GM18951 (cell line): Measurements from ENCODE around the gene LYRM9.
"Not testable (repeated sequence)": the region's sequence is repeated elsewhere in the genome, so short reads cannot be mapped to it uniquely, and the experiment has no call there.

Experiments
- POLR2A ChIP-seq: IDR thresholded peaks from 4 replicates; pipeline ENCODE4 v1.6.1; 2011; ENCODE audit warnings: mild to moderate bottlenecking; ENCODE audit not compliant: insufficient read length, insufficient read depth; ENCODE audit errors: extremely low read depth
- in situ Hi-C: fragments of 300-500 bp; cut with MboI; formaldehyde crosslinking; loops from one replicate; pipeline ENCODE4 v1.12.0; 2022; ENCODE audit warnings: low sequenced_read_pairs, mixed read lengths, inconsistent platforms; ENCODE audit not compliant: unreplicated experiment

The LYRM9 gene

DNA sequence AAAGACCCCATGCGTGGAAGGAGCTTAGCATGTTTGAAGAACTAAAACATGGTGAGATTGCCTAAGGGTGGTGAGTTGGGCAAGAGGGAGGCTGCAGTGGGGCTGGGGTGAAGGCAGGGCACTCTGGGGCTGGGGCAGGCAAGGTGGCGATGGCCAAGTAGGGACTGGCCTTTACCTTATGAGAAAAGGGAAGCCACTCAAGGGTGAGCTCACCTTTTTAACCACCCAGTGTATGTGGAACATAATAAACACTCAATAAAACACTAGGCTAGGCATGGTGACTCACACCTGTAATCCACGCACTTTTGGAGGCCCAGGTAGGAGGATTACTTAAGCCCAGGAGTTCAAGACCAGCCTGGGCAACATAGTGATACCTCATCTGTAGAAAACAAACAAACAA lies 37.7 kb downstream of the LYRM9 start:
- TF ChIP-seq POLR2A = no peak
- in situ Hi-C loops = no loop called here

DNA sequence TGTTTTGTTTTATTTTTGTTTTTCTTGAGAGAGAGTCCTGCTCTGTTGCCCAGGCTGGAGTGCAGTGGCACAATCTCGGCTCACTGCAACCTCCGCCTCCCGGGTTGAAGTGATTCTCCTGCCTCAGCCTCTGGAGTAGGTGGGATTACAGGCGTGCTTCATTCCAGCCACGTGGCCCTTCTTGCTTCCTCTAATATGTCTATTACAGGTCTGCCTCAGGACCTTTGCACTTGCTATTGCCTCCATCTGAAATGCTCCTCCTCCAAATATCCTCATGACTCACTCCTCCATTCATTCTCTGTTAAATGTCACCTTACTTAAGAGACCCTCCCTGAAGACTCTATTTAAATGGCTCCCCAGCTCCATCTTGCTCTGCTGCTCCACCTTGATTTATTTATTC lies 39.0 kb downstream of the LYRM9 start:
- TF ChIP-seq POLR2A = no peak
- in situ Hi-C loops = no loop called here

DNA sequence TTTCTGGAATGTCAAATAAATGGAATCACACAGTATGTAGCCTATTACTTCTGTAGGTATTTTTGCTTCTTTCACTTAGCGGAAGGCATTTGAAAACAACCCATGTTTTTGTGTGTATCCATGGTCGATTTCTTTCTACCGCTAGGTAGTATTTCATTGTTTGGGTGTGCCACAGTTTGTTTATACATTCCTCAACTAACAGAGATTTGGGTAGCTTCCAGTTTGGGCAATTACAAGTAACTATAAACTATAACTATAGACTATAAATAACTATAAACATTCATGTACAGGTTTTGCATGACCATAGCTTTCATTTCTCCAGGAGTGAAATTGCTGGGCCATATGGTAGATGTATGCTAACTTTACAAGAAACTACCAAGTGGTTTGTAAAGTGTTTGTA lies 40.1 kb downstream of the LYRM9 start:
- in situ Hi-C loops = no loop called here
- TF ChIP-seq POLR2A = no peak

DNA sequence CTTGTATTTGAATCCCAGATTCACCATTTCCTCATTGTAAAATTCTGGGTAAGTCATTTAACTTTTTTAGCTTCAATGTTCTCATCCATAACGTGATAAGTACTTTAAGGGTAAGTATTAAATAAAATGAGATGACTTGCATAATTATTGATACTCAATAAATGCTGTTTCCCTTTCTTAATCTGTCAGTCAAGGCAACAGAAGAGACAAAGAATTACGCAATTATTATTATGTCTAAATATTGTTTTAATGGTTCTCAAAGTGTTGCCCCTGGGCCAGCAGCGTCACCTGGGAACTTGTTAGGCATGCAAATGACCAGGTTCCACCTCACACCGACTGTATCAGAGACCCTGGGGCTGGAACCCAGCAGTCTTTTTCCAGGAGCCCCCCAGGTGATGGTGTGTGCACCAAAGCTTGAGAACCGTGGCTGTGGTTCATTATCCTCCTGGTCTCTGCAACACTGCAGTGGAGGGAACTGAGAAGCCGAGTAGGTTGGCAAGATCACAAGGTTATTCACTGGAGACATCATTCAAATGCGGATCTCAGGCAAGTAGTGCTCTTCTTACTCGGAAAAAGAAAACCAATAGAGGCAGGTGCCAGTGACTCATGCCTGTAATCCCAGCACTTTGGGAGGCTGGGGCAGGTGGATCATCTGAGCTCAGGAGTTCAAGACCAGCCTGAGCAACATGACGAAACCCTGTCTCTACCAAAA lies 43.5 kb downstream of the LYRM9 start:
- no peak for TF ChIP-seq POLR2A
- in situ Hi-C loops = no loop called here

DNA sequence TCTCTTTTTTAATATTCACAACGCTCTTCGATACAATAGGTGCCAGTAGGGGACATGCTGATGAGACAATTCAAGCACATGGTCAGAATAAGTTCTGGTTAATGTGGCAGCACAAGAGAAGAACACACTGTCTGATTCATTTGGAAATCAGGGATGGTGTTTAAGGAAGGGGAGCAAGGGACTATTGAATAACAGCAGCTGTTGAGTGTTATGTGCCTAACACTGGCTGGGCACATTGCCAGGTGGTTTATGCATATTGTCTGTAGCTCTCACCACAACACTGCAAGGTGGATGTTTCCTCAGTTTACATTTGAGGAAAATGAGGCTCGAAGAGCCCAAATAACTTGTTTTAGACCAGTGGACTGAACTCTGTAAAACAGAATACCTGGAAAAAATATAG lies 44.2 kb downstream of the LYRM9 start:
- TF ChIP-seq POLR2A = no peak
- in situ Hi-C loops = no loop called here

DNA sequence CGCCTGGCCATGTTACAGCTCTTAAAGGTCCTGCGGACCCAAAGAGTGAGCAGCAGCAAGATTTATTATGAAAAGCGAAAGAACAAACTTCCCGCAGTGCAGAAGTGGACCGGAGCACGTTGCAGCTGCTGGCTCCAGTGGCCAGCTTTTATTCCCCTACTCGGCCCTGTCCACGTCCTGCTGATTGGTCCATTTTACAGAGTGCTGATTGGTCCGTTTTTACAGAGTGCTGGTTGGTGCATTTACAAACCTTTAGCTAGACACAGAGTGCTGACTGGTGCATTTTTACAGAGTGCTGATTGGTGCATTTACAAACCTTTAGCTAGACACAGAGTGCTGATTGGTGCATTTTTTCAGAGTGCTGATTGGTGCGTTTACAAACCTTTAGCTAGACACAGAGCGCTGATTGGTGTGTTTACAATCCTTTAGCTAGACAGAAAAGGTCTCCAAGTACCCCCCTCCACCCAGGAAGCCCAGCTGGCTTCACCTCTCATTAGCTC lies 46.3 kb downstream of the LYRM9 start:
- in situ Hi-C loops = not testable (repeated sequence)

DNA sequence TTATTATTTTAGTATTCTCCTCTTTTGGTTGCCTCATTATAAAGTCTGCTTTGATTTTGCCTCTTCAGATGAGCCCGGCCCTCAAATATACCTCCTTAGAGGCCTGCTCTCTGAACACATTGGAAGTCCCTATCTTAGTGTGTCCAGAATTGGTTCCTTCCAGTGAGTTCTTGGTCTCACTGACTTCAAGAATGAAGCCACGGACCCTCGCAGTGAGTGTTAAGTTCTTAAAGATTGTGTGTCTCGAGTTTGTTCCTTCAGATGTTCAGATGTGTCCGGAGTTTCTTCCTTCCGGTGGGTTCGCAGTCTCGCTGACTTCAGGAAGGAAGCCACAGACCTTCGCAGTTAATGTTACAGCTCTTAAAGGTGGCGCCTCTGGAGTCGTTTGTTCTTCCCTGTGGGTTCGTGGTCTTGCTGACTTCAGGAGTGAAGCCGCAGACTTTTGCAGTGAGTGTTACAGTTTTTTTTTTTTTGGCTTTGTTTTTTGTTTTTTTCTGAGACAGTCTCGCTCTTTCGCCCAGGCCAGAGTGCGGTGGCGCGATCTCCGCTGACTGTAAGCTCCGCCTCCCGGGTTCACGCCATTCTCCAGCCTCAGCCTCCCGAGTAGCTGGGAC lies 47.0 kb downstream of the LYRM9 start:
- no peak for TF ChIP-seq POLR2A
- in situ Hi-C loops = no loop called here

DNA sequence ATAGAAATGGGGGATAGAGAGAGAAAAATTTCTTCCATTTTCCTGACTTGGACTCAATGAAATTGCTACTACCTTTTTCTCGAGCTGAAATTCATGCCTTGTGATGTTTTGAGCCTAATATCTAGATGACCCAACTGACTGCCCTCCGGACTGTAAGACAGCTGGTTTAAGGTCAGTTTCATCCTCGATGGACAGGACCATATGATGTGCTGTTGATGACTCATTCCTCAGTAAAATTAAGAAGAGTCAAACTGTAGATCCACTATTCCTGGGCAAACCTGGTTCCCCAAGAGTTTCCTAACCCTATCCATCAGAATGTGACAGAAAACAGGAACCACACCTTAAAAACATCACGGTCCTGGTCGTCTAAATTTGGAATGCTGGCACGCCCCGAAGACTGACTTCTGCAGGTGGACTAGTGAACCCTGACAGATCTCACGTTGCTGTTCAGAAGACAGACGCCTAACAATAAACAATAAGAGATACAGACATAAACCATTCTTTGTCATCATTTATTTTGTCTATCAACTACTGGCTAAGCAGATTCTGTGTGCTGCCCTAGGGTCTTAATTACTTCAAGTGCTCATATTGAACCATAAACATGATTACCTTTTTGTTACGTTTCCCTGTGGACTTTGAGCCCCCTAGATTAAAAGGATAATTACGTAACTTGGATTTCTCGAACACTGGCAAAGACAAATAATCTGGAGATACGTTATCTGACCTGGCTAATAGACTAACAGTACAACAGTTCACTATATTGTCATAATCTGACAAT lies 47.7 kb downstream of the LYRM9 start:
- in situ Hi-C loops = no loop called here
- TF ChIP-seq POLR2A = no peak

DNA sequence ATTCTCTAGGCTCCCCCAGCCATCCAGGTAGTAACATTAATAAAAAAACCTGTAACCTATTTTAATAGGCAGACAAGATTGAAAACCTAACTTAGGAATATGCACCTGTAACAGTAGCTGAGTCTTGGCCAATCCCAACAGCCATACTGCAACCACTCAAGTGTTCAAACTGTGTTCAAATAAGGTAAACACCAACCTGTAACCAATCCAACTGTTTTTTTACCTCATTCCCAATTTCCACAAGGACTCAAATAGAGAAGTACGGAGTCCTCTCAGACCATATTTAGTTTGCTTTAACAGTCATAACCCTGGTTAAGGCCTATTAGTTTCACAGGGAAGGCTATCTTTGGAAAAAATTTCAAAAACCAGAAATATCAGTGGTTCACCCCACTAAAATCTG lies 52.5 kb downstream of the LYRM9 start:
- in situ Hi-C loops = no loop called here
- TF ChIP-seq POLR2A = no peak

DNA sequence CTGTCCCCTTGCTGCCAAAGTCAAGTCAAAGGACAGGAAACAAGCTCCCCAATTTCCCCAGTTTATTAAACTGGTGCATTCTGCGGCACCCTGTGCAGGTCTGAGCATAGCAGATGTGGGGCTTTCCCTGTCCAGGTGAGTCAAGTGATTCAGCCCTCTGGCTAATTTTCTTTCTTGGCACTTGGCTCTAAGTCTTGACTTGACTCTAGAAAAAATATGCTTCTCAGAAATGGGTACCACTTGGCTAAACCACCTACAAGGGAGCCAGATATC lies 52.8 kb downstream of the LYRM9 start:
- in situ Hi-C loops = not testable (repeated sequence)

DNA sequence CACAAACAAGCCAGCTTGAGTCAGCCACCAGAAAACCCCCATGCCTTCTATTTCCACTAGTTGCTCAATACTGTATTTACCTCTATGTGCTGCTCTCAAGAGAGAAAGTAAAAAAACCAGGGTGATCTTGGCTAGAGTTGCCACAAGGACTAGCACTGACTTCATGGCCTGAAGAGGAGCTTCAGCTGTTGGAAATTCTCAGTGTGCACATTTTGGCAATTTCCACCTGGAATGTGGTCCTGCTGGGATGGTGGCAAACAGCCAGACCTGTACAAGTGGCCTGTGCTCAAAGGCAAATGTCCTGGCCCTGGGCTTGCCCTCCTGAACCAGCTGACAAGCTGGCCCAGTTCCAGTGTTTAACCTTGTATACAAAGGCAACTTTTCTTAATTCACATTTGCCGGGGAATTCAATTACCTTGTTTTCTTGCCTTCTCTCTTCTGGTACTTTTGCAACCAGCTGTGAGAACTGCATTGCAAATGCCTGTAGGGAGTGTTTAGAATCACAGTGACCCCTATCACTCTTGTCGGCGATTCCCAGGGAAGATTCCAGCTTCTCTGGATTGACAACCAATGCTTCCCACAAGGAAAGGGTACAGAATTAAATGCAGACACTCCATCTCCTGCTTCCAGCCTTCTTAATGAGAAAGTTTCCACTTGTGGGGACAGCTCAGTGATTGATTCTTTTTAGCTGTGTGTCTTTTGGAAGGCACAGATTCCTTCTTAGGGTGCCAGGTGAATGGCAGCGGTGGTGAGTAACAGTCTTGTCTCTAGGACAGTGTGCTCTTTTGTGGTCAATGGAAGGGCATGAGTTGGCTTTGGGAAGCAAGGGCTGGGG lies 53.4 kb downstream of the LYRM9 start:
- in situ Hi-C loops = not testable (repeated sequence)

DNA sequence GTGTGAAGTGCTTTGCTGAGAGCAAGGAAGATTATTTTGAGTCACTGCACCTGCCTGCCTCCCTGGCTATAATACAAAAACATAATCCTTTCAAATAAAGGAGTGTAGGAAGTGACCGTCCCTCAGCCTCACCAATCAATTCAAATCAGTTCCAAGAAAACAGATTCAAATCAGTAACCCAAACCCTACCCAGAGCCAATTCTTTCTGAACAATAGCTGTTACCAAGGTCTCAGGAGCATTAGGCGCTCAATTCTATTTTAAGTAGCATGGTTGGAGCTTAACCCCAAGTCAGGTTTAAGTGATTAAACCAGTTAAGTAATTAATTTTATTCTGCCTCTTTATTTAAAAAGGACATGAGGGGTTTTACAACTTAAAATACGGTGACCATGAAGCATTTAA lies 54.6 kb downstream of the LYRM9 start:
- in situ Hi-C loops = not testable (repeated sequence)

DNA sequence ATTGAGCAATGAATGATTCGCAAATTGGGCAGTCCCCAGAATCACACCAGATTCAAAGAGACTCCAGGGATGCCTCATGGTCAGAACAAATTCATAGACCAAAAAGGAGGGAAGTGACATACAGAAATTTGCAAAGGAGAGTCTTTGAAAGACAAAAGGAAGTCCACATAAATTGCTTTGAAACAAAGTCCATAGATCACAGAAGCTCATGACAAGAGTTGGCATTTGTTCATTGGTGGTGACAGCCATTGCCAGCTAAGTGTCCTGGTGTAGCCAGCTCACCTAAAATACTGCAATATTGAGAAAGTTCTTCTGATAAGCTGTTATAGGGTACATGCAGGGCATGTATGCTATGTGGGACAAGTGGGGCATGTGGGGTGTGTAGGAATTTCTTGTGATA lies 55.4 kb downstream of the LYRM9 start:
- in situ Hi-C loops = not testable (repeated sequence)

DNA sequence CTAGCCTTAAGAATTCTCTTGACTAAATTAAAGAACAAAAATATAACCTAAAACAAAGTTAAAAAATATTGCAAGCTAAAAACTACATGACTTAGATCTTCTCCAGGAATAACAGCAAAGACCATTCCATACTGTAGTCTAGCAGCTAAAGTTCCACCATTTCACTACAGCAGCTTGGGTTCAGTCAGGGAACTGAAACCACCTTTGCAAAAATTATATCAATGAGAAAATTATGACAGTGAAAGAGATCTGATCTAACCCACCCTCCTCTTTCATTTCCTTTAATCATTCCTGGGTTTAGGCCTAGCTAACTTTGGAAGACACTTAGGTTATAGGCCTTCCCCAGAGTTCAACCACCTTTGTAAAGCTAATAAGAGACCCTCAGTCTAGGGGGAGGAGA lies 56.5 kb downstream of the LYRM9 start:
- in situ Hi-C loops = no loop called here
- no peak for TF ChIP-seq POLR2A

DNA sequence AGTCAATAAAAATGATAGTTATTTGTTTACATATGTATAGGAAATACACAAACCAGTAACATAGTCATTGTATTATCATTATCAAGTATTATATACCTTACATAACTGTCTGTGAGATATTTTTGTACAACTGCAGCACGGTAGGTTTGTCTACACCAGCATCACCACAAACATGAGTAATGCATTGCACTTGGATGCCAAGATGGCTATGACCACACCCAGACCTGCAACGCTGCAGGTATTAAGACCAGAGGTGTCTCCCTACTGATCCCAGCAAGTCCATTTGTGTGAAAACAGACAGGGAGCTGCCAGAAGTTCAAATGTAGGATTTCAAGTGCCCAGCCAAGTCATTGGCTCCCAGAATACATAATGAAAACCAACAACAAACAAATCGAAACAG lies 58.6 kb downstream of the LYRM9 start:
- in situ Hi-C loops = no loop called here
- TF ChIP-seq POLR2A = no peak
